Tibial nerve (tissue), 4 donors: ENCODE data around the gene RTCA. TPM values are rescaled to one million over a fixed set of nuclear protein-coding genes. Genes with fewer than 3 reads are reported as not detected.

Experiments used
- DNase-seq, 2 donors: peaks; one replicate each; pipeline ENCODE4 v3.0.0-alpha.2; 2019; ENCODE audit warnings: low spot score in 2 of 2
- H3K27ac ChIP-seq, 4 donors: fragments of 200-600 bp; sonication (generic) in 3 of 4; one replicate each; pipeline ENCODE4 v1.5.1; 2017 to 2019; ENCODE audit warnings: mild to moderate bottlenecking in 1 of 4
- H3K27me3 ChIP-seq, 2 donors: fragments of 200-600 bp; sonication (generic) in 1 of 2; one replicate each; pipeline versions ENCODE4 v1.5.1 to v1.6.0; 2017 to 2019
- H3K36me3 ChIP-seq, 3 donors: fragments of 200-600 bp; sonication (generic); one replicate each; pipeline ENCODE4 v1.5.1; 2018 to 2019
- H3K4me1 ChIP-seq, 4 donors: fragments of 200-600 bp; sonication (generic) in 3 of 4; one replicate each; pipeline ENCODE4 v1.5.1; 2017 to 2019
- H3K4me3 ChIP-seq, 4 donors: fragments of 200-600 bp; sonication (generic) in 3 of 4; one replicate each; pipeline ENCODE4 v1.5.1; 2017 to 2019; ENCODE audit warnings: mild to moderate bottlenecking in 1 of 4, moderate library complexity in 1 of 4
- H3K9me3 ChIP-seq, 4 donors: fragments of 200-600 bp; sonication (generic) in 3 of 4; one replicate each; pipeline ENCODE4 v1.5.1; 2017 to 2019
- CTCF ChIP-seq, 5 experiments: fragments of 200-600 bp in 3 of 5; fragments of 450-650 bp in 2 of 5; sonication (generic) in 3 of 5; IDR thresholded peaks; one replicate each; pipeline ENCODE4 v1.5.1; 2016 to 2019; ENCODE audit warnings: antibody characterized with exemption in 5 of 5, mild to moderate bottlenecking in 3 of 5, moderate library complexity in 2 of 5
- EP300 ChIP-seq, 2 donors: sonication (generic); formaldehyde crosslinking; IDR thresholded peaks; one replicate each; pipeline ENCODE4 v1.6.1; 2017; ENCODE audit warnings: antibody characterized with exemption in 2 of 2, mild to moderate bottlenecking in 1 of 2
- POLR2A ChIP-seq, 2 donors: fragments of 450-650 bp; IDR thresholded peaks; one replicate each; pipeline ENCODE4 v1.6.1; 2017; ENCODE audit warnings: antibody characterized with exemption in 2 of 2, mild to moderate bottlenecking in 2 of 2, moderate library complexity in 2 of 2
- WGBS, 2 donors: methylation state at CpG; one replicate each; pipeline ENCODE4 v1.1.5; 2018; 5-methylcytosine and 5-hydroxymethylcytosine counted together
- total RNA-seq, 4 donors: library from RNA; depleted of rRNA; stranded (reverse); fragments of >200 nt; gene quantifications; one replicate each; pipeline ENCODE4 v1.1.0, GENCODE V29; 2016

Gene RTCA
- total RNA-seq, 4 donors from 2014 or later: 21.9 to 30.6 (median 23.2) TPM

GRCh38 chr1:100267284-100267683 lies 1.3 kb downstream of the RTCA start:
- no peak for DNase-seq
- Histone ChIP-seq H3K4me1 (peaks cover 0 to 60% (median 19%) of the 10 kb centered on the region in 4 donors), H3K36me3 (peaks cover 0 to 52% (median 5%) of the 10 kb centered on the region in 3 donors), H3K27ac (peak overlapping the region in 2 of 4 donors; percentile 83 to 90), H3K27me3 (no peaks in the 10 kb centered on the region), H3K9me3 (no peaks in the 10 kb centered on the region), H3K4me3 (peak overlapping the region; percentile 70 to 92 (median 79))
- WGBS, 2 donors: 70 to 83% methylated on average over 1 of the region's 1 CpG
- TF ChIP-seq CTCF (IDR thresholded peaks at IDR 0.05) (no peak), EP300 (IDR thresholded peaks at IDR 0.05) (no peak), POLR2A (IDR thresholded peaks at IDR 0.05) (no peak)

GRCh38 chr1:100268202-100268601 lies 2.2 kb downstream of the RTCA start:
- Histone ChIP-seq H3K4me3 (no peak overlapping the region), H3K36me3 (peaks cover 0 to 60% (median 5%) of the 10 kb centered on the region in 3 donors), H3K27ac (no peak overlapping the region), H3K4me1 (peaks cover 0 to 62% (median 19%) of the 10 kb centered on the region in 4 donors), H3K9me3 (no peaks in the 10 kb centered on the region), H3K27me3 (no peaks in the 10 kb centered on the region)
- DNase-seq: no peak
- 93 to 96% methylated on average over 4 of the region's 4 CpGs for WGBS, 2 donors
- TF ChIP-seq EP300 (IDR thresholded peaks at IDR 0.05) (no peak), POLR2A (IDR thresholded peaks at IDR 0.05) (no peak), CTCF (IDR thresholded peaks at IDR 0.05) (no peak)

- Histone ChIP-seq H3K27me3 (no peaks in the 10 kb centered on the region), H3K36me3 (peaks cover 0 to 99% (median 0%) of the 10 kb centered on the region in 3 donors), H3K9me3 (no peaks in the 10 kb centered on the region), H3K4me1 (no peaks in the 10 kb centered on the region), H3K4me3 (no peak overlapping the region), H3K27ac (no peak overlapping the region)
- WGBS, 2 donors: 85 to 86% methylated on average over 1 of the region's 1 CpG
- DNase-seq: no peak
- TF ChIP-seq POLR2A (IDR thresholded peaks at IDR 0.05) (no peak), EP300 (IDR thresholded peaks at IDR 0.05) (no peak)
These were observed 11.8 kb downstream of the RTCA start for GRCh38 chr1:100277866-100278265.

- H3K27ac ChIP-seq: no peak overlapping the region
These were observed 13.4 kb downstream of the RTCA start for GRCh38 chr1:100279358-100279923.

GRCh38 chr1:100279954-100280682 lies 14.1 kb downstream of the RTCA start:
- Histone ChIP-seq H3K4me3 (no peak overlapping the region), H3K27ac (no peak overlapping the region), H3K4me1 (no peaks in the 10 kb centered on the region), H3K9me3 (no peaks in the 10 kb centered on the region), H3K36me3 (peaks cover 0 to 94% (median 0%) of the 10 kb centered on the region in 3 donors), H3K27me3 (no peaks in the 10 kb centered on the region)
- 86 to 93% methylated on average over 2 of the region's 2 CpGs for WGBS, 2 donors
- no peak for DNase-seq
- TF ChIP-seq POLR2A (IDR thresholded peaks at IDR 0.05): no peak
- no peak for TF ChIP-seq CTCF (IDR thresholded peaks at IDR 0.05)
- no peak for TF ChIP-seq EP300 (IDR thresholded peaks at IDR 0.05)

More at GRCh38 chr1:100279358-100279923, 13.4 kb downstream of the RTCA start:
- DNase-seq: no peak
- H3K36me3 ChIP-seq: peaks cover 0 to 93% (median 0%) of the 10 kb centered on the region in 3 donors
- 87 to 88% methylated on average over 3 of the region's 3 CpGs for WGBS, 2 donors
- no peaks in the 10 kb centered on the region for H3K27me3 ChIP-seq
- no peaks in the 10 kb centered on the region for H3K4me1 ChIP-seq
- TF ChIP-seq CTCF (IDR thresholded peaks at IDR 0.05) (no peak), POLR2A (IDR thresholded peaks at IDR 0.05) (no peak), EP300 (IDR thresholded peaks at IDR 0.05) (no peak)
- no peak overlapping the region for H3K4me3 ChIP-seq
- no peaks in the 10 kb centered on the region for H3K9me3 ChIP-seq
